ENCODE data around the gene PTPRM.

The PTPRM gene

GRCh38 chr18:7807936-7808453 lies 240.9 kb downstream of the PTPRM start:
- DNase-seq (ENCODE audit: low read depth in 2 of 2): no peak

GRCh38 chr18:7808992-7809391 lies 241.9 kb downstream of the PTPRM start:
- DNase-seq (ENCODE audit: low read depth in 2 of 2): no peak

GRCh38 chr18:7809455-7809854 lies 242.3 kb downstream of the PTPRM start:
- no peak for DNase-seq (ENCODE audit: low read depth in 2 of 2)

GRCh38 chr18:7809978-7810377 lies 242.9 kb downstream of the PTPRM start:
- no peak for DNase-seq (ENCODE audit: low read depth in 2 of 2)

- peak; percentile 77 to 82 for DNase-seq (ENCODE audit: low read depth in 2 of 2)
Observed at GRCh38 chr18:7812431-7813063, 245.4 kb downstream of the PTPRM start.

GRCh38 chr18:7813131-7813530 lies 246.0 kb downstream of the PTPRM start:
- no peak for DNase-seq (ENCODE audit: low read depth in 2 of 2)

- DNase-seq (ENCODE audit: low read depth in 2 of 2): no peak
Observed at GRCh38 chr18:7814754-7815315, 247.7 kb downstream of the PTPRM start.

DNA sequence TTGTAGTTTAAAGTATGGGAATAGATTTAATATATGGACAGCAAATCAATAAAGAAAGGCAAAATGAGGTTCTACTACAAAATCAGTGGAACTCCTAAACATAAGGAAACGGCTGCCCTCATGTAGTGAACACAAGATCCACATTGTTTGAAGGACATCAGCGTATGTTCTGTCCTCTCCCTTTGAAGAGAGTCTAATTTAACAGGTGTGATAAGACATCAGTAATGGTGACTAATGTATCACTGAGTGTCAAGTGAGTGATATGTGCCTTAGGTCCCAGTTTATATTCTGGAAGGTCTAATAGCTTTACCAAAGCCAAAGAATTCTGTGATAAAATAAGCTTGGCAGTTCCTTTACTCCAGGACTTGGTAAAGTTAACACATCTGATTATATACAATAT lies 248.7 kb downstream of the PTPRM start:
- no peak for DNase-seq (ENCODE audit: low read depth in 2 of 2)

DNA sequence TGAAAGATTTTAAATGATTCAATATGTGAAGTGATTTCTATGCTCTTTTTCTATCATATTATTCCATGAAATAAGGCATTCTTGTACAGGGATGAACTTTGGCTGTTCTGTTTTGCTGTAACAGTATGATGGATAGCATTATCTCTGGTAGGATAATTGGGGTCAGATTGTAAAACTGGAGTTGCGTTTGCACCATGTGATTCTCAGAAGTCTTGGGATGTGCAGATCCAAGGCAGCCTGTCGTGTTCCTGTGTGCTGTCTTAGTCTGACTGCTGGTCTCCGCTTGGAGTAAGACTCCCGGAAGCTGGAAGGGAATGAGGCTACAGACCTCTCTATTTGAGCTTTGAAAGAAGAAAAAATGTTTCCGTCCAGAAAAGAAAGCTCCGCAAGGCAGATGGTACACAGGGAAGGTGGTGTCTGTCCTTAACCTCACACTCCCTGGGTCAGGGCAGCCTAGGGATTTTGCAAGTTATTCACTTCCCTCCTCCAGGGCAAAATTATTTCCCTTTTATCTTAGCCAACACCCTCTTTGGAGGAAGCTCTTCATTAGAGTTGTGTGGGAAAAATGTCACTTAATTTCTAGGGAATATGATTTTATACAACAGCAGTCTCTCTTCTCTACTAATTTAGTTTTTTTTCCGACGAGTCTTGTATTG lies 250.6 kb downstream of the PTPRM start:
- peak; percentile 33 to 40 for DNase-seq (ENCODE audit: low read depth in 2 of 2)

GRCh38 chr18:7821784-7822183 lies 254.7 kb downstream of the PTPRM start:
- no peak for DNase-seq (ENCODE audit: low read depth in 2 of 2)

GRCh38 chr18:7822435-7823331 lies 255.6 kb downstream of the PTPRM start:
- DNase-seq (ENCODE audit: low read depth in 2 of 2): no peak

DNA sequence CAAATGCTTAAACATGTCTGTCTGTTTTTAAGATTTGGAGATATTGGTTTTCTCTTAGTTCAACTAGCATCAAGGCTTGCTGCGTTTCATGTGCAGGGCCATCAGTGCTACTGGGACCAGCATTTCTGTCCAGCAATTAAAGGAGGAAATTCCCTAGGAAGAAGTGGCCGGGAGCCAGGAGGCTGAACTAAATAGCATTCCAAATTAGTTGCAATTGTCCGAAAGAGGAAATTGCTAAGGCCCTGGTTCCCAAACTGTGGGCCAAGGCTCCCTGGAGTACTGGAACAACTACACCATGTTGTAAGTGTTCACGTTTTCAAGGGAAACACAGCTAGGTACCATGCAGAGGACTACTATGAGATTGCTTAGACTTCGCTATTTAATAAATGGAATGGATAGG lies 257.9 kb downstream of the PTPRM start:
- DNase-seq (ENCODE audit: low read depth in 2 of 2): no peak

GRCh38 chr18:7830468-7830867 lies 263.4 kb downstream of the PTPRM start:
- DNase-seq (ENCODE audit: low read depth in 2 of 2): no peak

DNA sequence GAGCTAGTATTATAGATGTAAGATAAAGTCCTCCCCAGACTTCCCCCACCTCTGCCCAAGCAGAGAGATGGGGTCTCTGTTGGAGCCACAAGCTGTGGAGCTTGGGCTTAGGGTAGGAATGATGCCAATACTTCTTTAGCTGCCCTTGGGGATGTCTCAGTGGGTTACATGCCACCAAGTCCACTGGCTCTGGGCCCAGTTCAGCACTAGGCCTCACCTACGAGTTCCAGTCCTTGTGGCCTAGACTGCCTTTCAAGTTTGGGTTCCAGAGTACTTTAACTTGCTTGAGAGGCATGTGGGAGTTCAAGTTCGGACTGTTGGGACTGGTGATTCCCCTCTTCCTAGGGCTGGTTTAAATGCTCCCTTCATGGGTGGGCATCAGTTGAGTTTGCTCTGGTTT lies 272.4 kb downstream of the PTPRM start:
- no peak for DNase-seq (ENCODE audit: low read depth in 2 of 2)

DNA sequence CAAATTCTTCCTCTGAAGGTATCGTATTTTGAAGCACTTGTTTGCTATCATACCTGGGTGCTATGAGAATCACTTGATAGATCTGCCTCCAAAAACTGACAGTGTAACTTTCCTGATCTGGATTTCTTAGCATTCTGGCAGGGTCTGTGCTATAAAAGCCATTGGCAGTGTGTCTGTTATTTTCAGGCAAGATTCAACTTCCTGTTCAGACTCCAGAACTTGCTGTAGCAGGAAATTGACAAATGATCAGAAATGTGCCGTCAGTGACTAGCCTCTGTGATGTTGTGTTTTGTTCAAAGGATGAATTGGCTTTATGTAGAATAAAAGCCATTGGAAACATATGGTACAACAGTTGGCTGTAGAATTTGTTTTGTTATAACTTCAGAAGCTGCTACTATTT lies 273.3 kb downstream of the PTPRM start:
- no peak for DNase-seq (ENCODE audit: low read depth in 2 of 2)

GRCh38 chr18:7844017-7844416 lies 276.9 kb downstream of the PTPRM start:
- peak; percentile 13 to 17 for DNase-seq (ENCODE audit: low read depth in 2 of 2)

DNA sequence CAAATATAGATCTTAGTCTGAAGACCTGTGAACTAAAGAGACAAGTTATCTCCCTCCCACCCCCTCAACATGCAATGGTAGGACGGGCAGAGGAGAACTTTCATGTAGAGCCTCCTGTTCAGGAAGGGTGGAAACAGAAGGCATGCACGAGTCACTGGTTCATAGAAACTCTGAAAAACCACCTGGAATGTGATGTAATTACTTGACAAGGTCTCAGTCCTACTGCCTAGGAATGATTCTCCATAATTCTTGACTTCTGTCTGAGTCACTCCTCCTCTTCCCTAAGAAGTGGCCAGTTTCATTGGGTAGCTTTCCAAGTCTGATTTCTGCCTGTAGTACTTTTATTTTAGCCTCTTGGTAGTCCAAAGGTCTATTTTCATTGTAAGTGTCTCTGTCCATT lies 277.3 kb downstream of the PTPRM start:
- DNase-seq (ENCODE audit: low read depth in 2 of 2): no peak

- DNase-seq (ENCODE audit: low read depth in 2 of 2): no peak
Observed at GRCh38 chr18:7846335-7846734, 279.2 kb downstream of the PTPRM start.

- DNase-seq (ENCODE audit: low read depth in 2 of 2): no peak
Observed at GRCh38 chr18:7847357-7848053, 280.4 kb downstream of the PTPRM start.

DNA sequence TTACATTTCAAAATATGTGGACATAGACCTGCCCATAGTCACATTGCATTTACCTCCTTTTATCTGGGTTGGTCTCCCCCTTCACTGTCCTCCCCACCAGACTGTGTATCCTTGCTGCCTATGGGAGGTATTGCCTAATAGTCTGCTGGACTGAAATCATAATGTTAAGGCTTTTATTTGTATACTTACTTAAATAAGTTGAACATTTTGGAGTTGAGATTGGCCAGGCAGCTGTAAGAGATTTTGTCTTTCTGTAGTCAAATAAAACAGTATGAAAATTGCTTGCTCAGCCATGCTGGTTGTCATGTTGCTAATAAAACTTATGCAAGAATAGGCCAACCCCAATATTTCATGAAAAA lies 280.9 kb downstream of the PTPRM start:
- DNase-seq (ENCODE audit: low read depth in 2 of 2): no peak

DNA sequence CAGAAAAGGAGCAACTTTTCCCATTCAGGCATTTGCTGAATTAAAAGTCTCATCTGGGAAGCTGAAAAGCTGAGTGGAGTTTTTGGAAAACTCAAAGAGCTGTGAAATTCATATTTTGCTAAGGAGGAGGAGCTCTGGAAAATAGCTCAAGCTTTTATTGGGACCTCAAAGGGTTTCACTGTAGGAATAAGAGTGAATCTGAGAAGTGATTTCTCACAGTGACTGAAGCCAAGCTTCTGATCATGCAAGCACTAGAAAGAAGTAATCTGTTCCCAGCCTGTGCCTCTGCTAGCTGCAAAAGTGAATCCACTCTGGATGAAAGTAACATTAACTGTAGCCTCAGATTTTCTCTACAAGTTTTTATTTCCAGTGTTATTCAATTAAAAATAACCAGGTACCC lies 283.3 kb downstream of the PTPRM start:
- DNase-seq (ENCODE audit: low read depth in 2 of 2): no peak

- DNase-seq (ENCODE audit: low read depth in 2 of 2): no peak
Observed at GRCh38 chr18:7855028-7855427, 287.9 kb downstream of the PTPRM start.

Measured in fibroblast of skin of left biceps (primary cell).